Esophagus squamous epithelium (tissue), 5 donors: ENCODE measurements around the gene ATP5MC2. TPM values are rescaled to one million over a fixed set of nuclear protein-coding genes. Genes with fewer than 3 reads are reported as not detected.

Source experiments
- DNase-seq: peaks from one replicate; lab custom pipeline; 2025; lab: John Stamatoyannopoulos, UW
- H3K27ac ChIP-seq, 4 donors: fragments of 200-600 bp; sonication (generic); one replicate each; pipeline ENCODE4 v1.5.1; 2016 to 2019; ENCODE audit warnings: mild to moderate bottlenecking in 1 of 4
- H3K27me3 ChIP-seq, 4 donors: fragments of 200-600 bp; sonication (generic); 1 replicate in 3 of 4; 2 replicates in 1 of 4; pipeline versions ENCODE4 v1.5.1 to v1.6.0; 2017 to 2021; ENCODE audit warnings: antibody characterized with exemption in 1 of 4
- H3K36me3 ChIP-seq, 3 donors: fragments of 200-600 bp; sonication (generic); one replicate each; pipeline ENCODE4 v1.5.1; 2016 to 2019
- H3K4me1 ChIP-seq, 3 donors: fragments of 200-600 bp; sonication (generic); one replicate each; pipeline ENCODE4 v1.5.1; 2017 to 2019
- H3K4me3 ChIP-seq, 4 donors: fragments of 200-600 bp; sonication (generic); 1 replicate in 3 of 4; 2 replicates in 1 of 4; pipeline ENCODE4 v1.5.1; 2016 to 2019; ENCODE audit warnings: mild to moderate bottlenecking in 2 of 4, moderate library complexity in 1 of 4
- H3K9me3 ChIP-seq, 3 donors: fragments of 200-600 bp; sonication (generic); one replicate each; pipeline ENCODE4 v1.5.1; 2016 to 2019
- CTCF ChIP-seq, 6 experiments: fragments of 450-650 bp in 4 of 6; fragments of 200-600 bp in 2 of 6; sonication (generic) in 2 of 6; IDR thresholded peaks; one replicate each; pipeline ENCODE4 v1.5.1; 2016 to 2019; ENCODE audit warnings: antibody characterized with exemption in 6 of 6, mild to moderate bottlenecking in 4 of 6, moderate library complexity in 4 of 6
- POLR2A ChIP-seq, 4 donors: fragments of 450-650 bp; IDR thresholded peaks; one replicate each; pipeline ENCODE4 v1.6.1; 2017; ENCODE audit warnings: antibody characterized with exemption in 4 of 4, mild to moderate bottlenecking in 4 of 4, moderate library complexity in 3 of 4
- WGBS, 2 donors: methylation state at CpG; one replicate each; pipeline ENCODE4 v1.1.5; 2018; 5-methylcytosine and 5-hydroxymethylcytosine counted together
- intact Hi-C: fragments of 100-400 bp; cut with DNase I; formaldehyde crosslinking; loops from one replicate; pipeline ENCODE4 v1.15.0; 2022
- total RNA-seq, 4 donors: library from RNA; depleted of rRNA; stranded (reverse); fragments of >200 nt; gene quantifications; one replicate each; pipeline ENCODE4 v1.1.0, GENCODE V29; 2016
- donor health status: DM: yes; HTN: yes; CAD: no.

Gene ATP5MC2
- total RNA-seq, 4 donors from 2014 or later: 240 to 303 (median 268) TPM

GRCh38 chr12:53709671-53710070 lies 33.8 kb upstream of the ATP5MC2 start:
- no peak overlapping the region for H3K27ac ChIP-seq
- H3K4me1 ChIP-seq: no peaks in the 10 kb centered on the region
- 42 to 46% methylated on average over 3 to 4 of the region's 4 CpGs for WGBS, 2 donors
- TF ChIP-seq CTCF (IDR thresholded peaks at IDR 0.05) (no peak), POLR2A (IDR thresholded peaks at IDR 0.05) (no peak)
- peaks cover 15 to 37% (median 18%) of the 10 kb centered on the region in 3 donors for H3K36me3 ChIP-seq
- peaks cover 0 to 36% (median 0%) of the 10 kb centered on the region in 4 donors for H3K27me3 ChIP-seq
- no peaks in the 10 kb centered on the region for H3K9me3 ChIP-seq
- no peak for DNase-seq
- intact Hi-C loops: no loop called here
- no peak overlapping the region for H3K4me3 ChIP-seq

- no peak overlapping the region for H3K27ac ChIP-seq
- 28 to 44% methylated on average over 1 of the region's 1 CpG for WGBS, 2 donors
- intact Hi-C loops: no loop called here
- peaks cover 0 to 72% (median 0%) of the 10 kb centered on the region in 4 donors for H3K27me3 ChIP-seq
- no peak for TF ChIP-seq CTCF (IDR thresholded peaks at IDR 0.05)
- no peak for TF ChIP-seq POLR2A (IDR thresholded peaks at IDR 0.05)
- no peak overlapping the region for H3K4me3 ChIP-seq
- H3K4me1 ChIP-seq: no peaks in the 10 kb centered on the region
- H3K9me3 ChIP-seq: no peaks in the 10 kb centered on the region
- peaks cover 0 to under 1% (median 0%) of the 10 kb centered on the region in 3 donors for H3K36me3 ChIP-seq
- no peak for DNase-seq
Observed at GRCh38 chr12:53706080-53706479, 30.2 kb upstream of the ATP5MC2 start.

- intact Hi-C loops: loop anchor here (5.0 kb wide), 1 partner anchor 44 kb away; no protein-coding TSS in a partner anchor
- DNase-seq: no peak
- Histone ChIP-seq H3K4me1 (no peaks in the 10 kb centered on the region), H3K36me3 (no peaks in the 10 kb centered on the region), H3K9me3 (no peaks in the 10 kb centered on the region), H3K27me3 (peaks cover 0 to 95% (median 4%) of the 10 kb centered on the region in 4 donors), H3K4me3 (no peak overlapping the region), H3K27ac (no peak overlapping the region)
- 39 to 41% methylated on average over 4 of the region's 4 CpGs for WGBS, 2 donors
- no peak for TF ChIP-seq CTCF (IDR thresholded peaks at IDR 0.05)
- TF ChIP-seq POLR2A (IDR thresholded peaks at IDR 0.05): no peak
Observed at GRCh38 chr12:53703756-53704155, 27.9 kb upstream of the ATP5MC2 start.

GRCh38 chr12:53701518-53702264 lies 25.8 kb upstream of the ATP5MC2 start:
- no peaks in the 10 kb centered on the region for H3K36me3 ChIP-seq
- peaks cover 0 to 8% (median 7%) of the 10 kb centered on the region in 3 donors for H3K4me1 ChIP-seq
- no peak overlapping the region for H3K27ac ChIP-seq
- H3K4me3 ChIP-seq: no peak overlapping the region
- TF ChIP-seq POLR2A (IDR thresholded peaks at IDR 0.05) (no peak), CTCF (IDR thresholded peaks at IDR 0.05) (peak; percentile 73 to 93 (median 88))
- WGBS, 2 donors: 0 to 3% methylated on average over 8 of the region's 8 CpGs
- H3K9me3 ChIP-seq: no peaks in the 10 kb centered on the region
- DNase-seq: no peak
- peaks cover 0 to 100% (median 10%) of the 10 kb centered on the region in 4 donors for H3K27me3 ChIP-seq
- intact Hi-C loops: loop anchor here (5.0 kb wide), 1 partner anchor 46 kb away; no protein-coding TSS in a partner anchor

GRCh38 chr12:53700567-53700966 lies 24.7 kb upstream of the ATP5MC2 start:
- no peaks in the 10 kb centered on the region for H3K36me3 ChIP-seq
- 54 to 62% methylated on average over 6 of the region's 6 CpGs for WGBS, 2 donors
- peaks cover 0 to 100% (median 14%) of the 10 kb centered on the region in 4 donors for H3K27me3 ChIP-seq
- no peak overlapping the region for H3K27ac ChIP-seq
- TF ChIP-seq POLR2A (IDR thresholded peaks at IDR 0.05): no peak
- no peak for TF ChIP-seq CTCF (IDR thresholded peaks at IDR 0.05)
- H3K4me1 ChIP-seq: peaks cover 8 to 19% (median 16%) of the 10 kb centered on the region in 3 donors
- no peaks in the 10 kb centered on the region for H3K9me3 ChIP-seq
- no peak for DNase-seq
- intact Hi-C loops: loop anchor here (5.0 kb wide), 1 partner anchor 47 kb away; no protein-coding TSS in a partner anchor
- no peak overlapping the region for H3K4me3 ChIP-seq
